WTC11 (cell line): ENCODE results near the gene POLR2L. TPM values are rescaled to one million over a fixed set of nuclear protein-coding genes. Genes with fewer than 3 reads are reported as not detected.

Experiments used
- ATAC-seq: fragments of 200-7000 bp; cut with Tn5 transposase; 2 replicates; pipeline ENCODE4 v1.10.0; 2021; ENCODE audit warnings: mild to moderate bottlenecking, moderate library complexity
- CTCF ChIA-PET: fragments of 300-600 bp; sonication (Branson Sonifier 250); formaldehyde crosslinking; loops from one replicate; lab custom pipeline; 2021; ENCODE audit warnings: antibody characterized with exemption; lab: Charles Lee
- POLR2A ChIA-PET: fragments of 350-600 bp; sonication (Branson Sonifier 250); formaldehyde crosslinking; loops from one replicate; lab custom pipeline; 2021; ENCODE audit warnings: antibody characterized with exemption; lab: Charles Lee
- DNase-seq: peaks from one replicate; pipeline ENCODE4 v3.0.0; 2021; ENCODE audit warnings: low spot score
- H3K27ac Mint-ChIP-seq: 2 replicates; pipeline ENCODE4 v1.8.0; 2021; ENCODE audit warnings: mixed read lengths
- H3K27me3 Mint-ChIP-seq: 2 replicates; pipeline ENCODE4 v1.8.0; 2021; ENCODE audit warnings: low read depth, mild to moderate bottlenecking, moderate library complexity, mixed read lengths
- H3K36me3 Mint-ChIP-seq: 2 replicates; pipeline ENCODE4 v1.8.0; 2021; ENCODE audit warnings: mixed read lengths
- H3K4me1 Mint-ChIP-seq: 2 replicates; pipeline ENCODE4 v1.8.0; 2022; ENCODE audit warnings: mixed read lengths
- H3K4me3 Mint-ChIP-seq: 2 replicates; pipeline ENCODE4 v1.8.0; 2021; ENCODE audit warnings: mild to moderate bottlenecking, moderate library complexity, mixed read lengths
- H3K9me3 Mint-ChIP-seq: 2 replicates; pipeline ENCODE4 v1.8.0; 2021; ENCODE audit warnings: mixed read lengths
- CREB1 ChIP-seq: sonication (generic); formaldehyde crosslinking; IDR thresholded peaks from 2 replicates; pipeline ENCODE4 v1.8.0; 2023; ENCODE audit warnings: mild to moderate bottlenecking, missing genetic modification reagents
- CREM ChIP-seq: sonication (generic); formaldehyde crosslinking; IDR thresholded peaks from 2 replicates; pipeline ENCODE4 v1.8.1; 2022; ENCODE audit warnings: mild to moderate bottlenecking, missing genetic modification reagents, moderate library complexity
- ESRRA ChIP-seq: sonication (generic); formaldehyde crosslinking; IDR thresholded peaks from 2 replicates; pipeline ENCODE4 v1.8.1; 2022; ENCODE audit warnings: mild to moderate bottlenecking, missing genetic modification reagents, borderline replicate concordance
- FOXJ3 ChIP-seq: sonication (generic); formaldehyde crosslinking; IDR thresholded peaks from 2 replicates; pipeline ENCODE4 v1.9.0; 2021; ENCODE audit warnings: missing genetic modification reagents, mild to moderate bottlenecking, borderline replicate concordance
- MXD4 ChIP-seq: fragments of 250-450 bp; sonication (Bioruptor Pico); IDR thresholded peaks from 2 replicates; pipeline ENCODE4 v1.8.0; 2021; ENCODE audit warnings: mild to moderate bottlenecking, moderate library complexity, borderline replicate concordance
- NFATC4 ChIP-seq: fragments of 250-450 bp; sonication (Bioruptor Pico); IDR thresholded peaks from 2 replicates; pipeline ENCODE4 v1.9.0; 2021; ENCODE audit warnings: mild to moderate bottlenecking
- NFE2L1 ChIP-seq: sonication (generic); formaldehyde crosslinking; IDR thresholded peaks from 2 replicates; pipeline ENCODE4 v1.8.1; 2023; ENCODE audit warnings: missing genetic modification reagents
- NR1H2 ChIP-seq: sonication (generic); formaldehyde crosslinking; IDR thresholded peaks from 2 replicates; pipeline ENCODE4 v1.9.0; 2021; ENCODE audit warnings: mild to moderate bottlenecking, moderate library complexity, missing genetic modification reagents
- SMAD3 ChIP-seq: sonication (generic); formaldehyde crosslinking; IDR thresholded peaks from 2 replicates; pipeline ENCODE4 v1.8.0; 2022; ENCODE audit warnings: missing genetic modification reagents, mild to moderate bottlenecking, borderline replicate concordance
- TCF7 ChIP-seq: sonication (generic); formaldehyde crosslinking; IDR thresholded peaks from 2 replicates; pipeline ENCODE4 v1.8.0; 2022; ENCODE audit warnings: mild to moderate bottlenecking, low read depth, missing genetic modification reagents, moderate library complexity
- ZNF219 ChIP-seq: sonication (generic); formaldehyde crosslinking; IDR thresholded peaks from 2 replicates; pipeline ENCODE4 v1.8.0; 2023; ENCODE audit warnings: missing genetic modification reagents, mild to moderate bottlenecking, borderline replicate concordance
- ZNF263 ChIP-seq: sonication (generic); formaldehyde crosslinking; IDR thresholded peaks from 2 replicates; pipeline ENCODE4 v1.8.1; 2022; ENCODE audit warnings: low read depth, mild to moderate bottlenecking, moderate library complexity, missing genetic modification reagents
- ZNF396 ChIP-seq: fragments of 250-450 bp; sonication (Bioruptor Pico); IDR thresholded peaks from 2 replicates; pipeline ENCODE4 v1.8.0; 2021; ENCODE audit warnings: mild to moderate bottlenecking, moderate library complexity, borderline replicate concordance
- total RNA-seq: library from RNA; stranded (reverse); gene quantifications from 3 replicates; pipeline ENCODE4 v1.2.3, GENCODE V29; 2021
- TF ChIP-seq, protein P1 (sequence below): sonication (generic); formaldehyde crosslinking; conservative IDR thresholded peaks from 2 replicates; pipeline ENCODE4 v1.8.1; 2023; ENCODE audit warnings: mild to moderate bottlenecking, low read depth, missing genetic modification reagents, moderate library complexity
- TF ChIP-seq, protein P2 (sequence below): sonication (generic); formaldehyde crosslinking; IDR thresholded peaks from 2 replicates; pipeline ENCODE4 v1.8.1; 2022; ENCODE audit warnings: low read depth, missing genetic modification reagents, borderline replicate concordance
- TF ChIP-seq, protein P3 (sequence below): sonication (generic); formaldehyde crosslinking; IDR thresholded peaks from 2 replicates; pipeline ENCODE4 v1.8.0; 2022; ENCODE audit warnings: mild to moderate bottlenecking, missing genetic modification reagents
- TF ChIP-seq, protein P4 (sequence below): sonication (generic); formaldehyde crosslinking; conservative IDR thresholded peaks from 2 replicates; pipeline ENCODE4 v1.8.1; 2022; ENCODE audit warnings: mild to moderate bottlenecking, missing genetic modification reagents
- TF ChIP-seq, protein P5 (sequence below): fragments of 250-450 bp; sonication (Bioruptor Pico); IDR thresholded peaks from 2 replicates; pipeline ENCODE4 v1.9.0; 2021; ENCODE audit warnings: moderate library complexity, mild to moderate bottlenecking, inconsistent platforms, borderline replicate concordance

The POLR2L gene
- total RNA-seq, 1 experiment from 2014 or later = 152 TPM

DNA sequence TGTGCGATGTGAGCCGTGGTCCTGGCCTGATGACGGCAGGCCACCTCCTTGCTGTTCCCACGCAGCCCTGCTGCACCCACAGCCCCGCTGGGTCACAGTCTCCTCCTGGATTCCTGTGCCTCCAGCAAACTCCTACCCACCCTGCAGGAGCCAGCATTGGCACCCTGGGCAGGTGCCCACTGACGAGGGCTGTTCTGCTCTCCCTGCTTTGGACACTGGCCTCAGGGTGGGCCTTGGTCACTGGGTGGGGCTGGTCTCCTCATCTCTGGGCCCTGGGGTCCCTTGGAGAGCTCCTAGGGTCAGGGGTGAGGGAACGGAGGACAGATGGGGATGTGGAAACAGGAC, 13.0 kb upstream of the POLR2L start:
- Mint-ChIP-seq H3K9me3 (no peaks in the 10 kb centered on the region), H3K27me3 (peaks cover 3% of the 10 kb centered on the region; the same call in 1 of the 2 replicates), H3K4me1 (peaks cover 25% of the 10 kb centered on the region), H3K36me3 (no peaks in the 10 kb centered on the region), H3K4me3 (no peak overlapping the region), H3K27ac (no peak overlapping the region)
- no peak for ATAC-seq
- no peak for DNase-seq
- ChIA-PET POLR2A (no interaction called here), CTCF (interaction anchor here (1.0 to 2.8 kb wide), 2 partner anchors 12 to 43 kb away, joined by 3 to 14 read pairs; partner anchors contain the start of genes POLR2L and TSPAN4)
- TF ChIP-seq ZNF219 (CRISPR knock-in tag) (no peak), ZNF263 (no peak), NR1H2 (CRISPR knock-in tag) (no peak), NFATC4 (no peak), FOXJ3 (CRISPR knock-in tag) (no peak), SMAD3 (CRISPR knock-in tag) (no peak)
- TF ChIP-seq, protein P1, sequence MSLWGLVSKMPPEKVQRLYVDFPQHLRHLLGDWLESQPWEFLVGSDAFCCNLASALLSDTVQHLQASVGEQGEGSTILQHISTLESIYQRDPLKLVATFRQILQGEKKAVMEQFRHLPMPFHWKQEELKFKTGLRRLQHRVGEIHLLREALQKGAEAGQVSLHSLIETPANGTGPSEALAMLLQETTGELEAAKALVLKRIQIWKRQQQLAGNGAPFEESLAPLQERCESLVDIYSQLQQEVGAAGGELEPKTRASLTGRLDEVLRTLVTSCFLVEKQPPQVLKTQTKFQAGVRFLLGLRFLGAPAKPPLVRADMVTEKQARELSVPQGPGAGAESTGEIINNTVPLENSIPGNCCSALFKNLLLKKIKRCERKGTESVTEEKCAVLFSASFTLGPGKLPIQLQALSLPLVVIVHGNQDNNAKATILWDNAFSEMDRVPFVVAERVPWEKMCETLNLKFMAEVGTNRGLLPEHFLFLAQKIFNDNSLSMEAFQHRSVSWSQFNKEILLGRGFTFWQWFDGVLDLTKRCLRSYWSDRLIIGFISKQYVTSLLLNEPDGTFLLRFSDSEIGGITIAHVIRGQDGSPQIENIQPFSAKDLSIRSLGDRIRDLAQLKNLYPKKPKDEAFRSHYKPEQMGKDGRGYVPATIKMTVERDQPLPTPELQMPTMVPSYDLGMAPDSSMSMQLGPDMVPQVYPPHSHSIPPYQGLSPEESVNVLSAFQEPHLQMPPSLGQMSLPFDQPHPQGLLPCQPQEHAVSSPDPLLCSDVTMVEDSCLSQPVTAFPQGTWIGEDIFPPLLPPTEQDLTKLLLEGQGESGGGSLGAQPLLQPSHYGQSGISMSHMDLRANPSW (CRISPR knock-in tag) = no peak
- TF ChIP-seq, protein P2, sequence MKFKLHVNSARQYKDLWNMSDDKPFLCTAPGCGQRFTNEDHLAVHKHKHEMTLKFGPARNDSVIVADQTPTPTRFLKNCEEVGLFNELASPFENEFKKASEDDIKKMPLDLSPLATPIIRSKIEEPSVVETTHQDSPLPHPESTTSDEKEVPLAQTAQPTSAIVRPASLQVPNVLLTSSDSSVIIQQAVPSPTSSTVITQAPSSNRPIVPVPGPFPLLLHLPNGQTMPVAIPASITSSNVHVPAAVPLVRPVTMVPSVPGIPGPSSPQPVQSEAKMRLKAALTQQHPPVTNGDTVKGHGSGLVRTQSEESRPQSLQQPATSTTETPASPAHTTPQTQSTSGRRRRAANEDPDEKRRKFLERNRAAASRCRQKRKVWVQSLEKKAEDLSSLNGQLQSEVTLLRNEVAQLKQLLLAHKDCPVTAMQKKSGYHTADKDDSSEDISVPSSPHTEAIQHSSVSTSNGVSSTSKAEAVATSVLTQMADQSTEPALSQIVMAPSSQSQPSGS = no peak
- TF ChIP-seq, protein P3, sequence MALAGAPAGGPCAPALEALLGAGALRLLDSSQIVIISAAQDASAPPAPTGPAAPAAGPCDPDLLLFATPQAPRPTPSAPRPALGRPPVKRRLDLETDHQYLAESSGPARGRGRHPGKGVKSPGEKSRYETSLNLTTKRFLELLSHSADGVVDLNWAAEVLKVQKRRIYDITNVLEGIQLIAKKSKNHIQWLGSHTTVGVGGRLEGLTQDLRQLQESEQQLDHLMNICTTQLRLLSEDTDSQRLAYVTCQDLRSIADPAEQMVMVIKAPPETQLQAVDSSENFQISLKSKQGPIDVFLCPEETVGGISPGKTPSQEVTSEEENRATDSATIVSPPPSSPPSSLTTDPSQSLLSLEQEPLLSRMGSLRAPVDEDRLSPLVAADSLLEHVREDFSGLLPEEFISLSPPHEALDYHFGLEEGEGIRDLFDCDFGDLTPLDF = no peak
- TF ChIP-seq, protein P4, sequence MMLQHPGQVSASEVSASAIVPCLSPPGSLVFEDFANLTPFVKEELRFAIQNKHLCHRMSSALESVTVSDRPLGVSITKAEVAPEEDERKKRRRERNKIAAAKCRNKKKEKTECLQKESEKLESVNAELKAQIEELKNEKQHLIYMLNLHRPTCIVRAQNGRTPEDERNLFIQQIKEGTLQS (CRISPR knock-in tag) = no peak
- TF ChIP-seq, protein P5, sequence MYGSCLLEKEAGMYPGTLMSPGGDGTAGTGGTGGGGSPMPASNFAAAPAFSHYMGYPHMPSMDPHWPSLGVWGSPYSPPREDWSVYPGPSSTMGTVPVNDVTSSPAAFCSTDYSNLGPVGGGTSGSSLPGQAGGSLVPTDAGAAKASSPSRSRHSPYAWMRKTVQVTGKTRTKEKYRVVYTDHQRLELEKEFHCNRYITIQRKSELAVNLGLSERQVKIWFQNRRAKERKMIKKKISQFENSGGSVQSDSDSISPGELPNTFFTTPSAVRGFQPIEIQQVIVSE (CRISPR knock-in tag) = no peak

DNA sequence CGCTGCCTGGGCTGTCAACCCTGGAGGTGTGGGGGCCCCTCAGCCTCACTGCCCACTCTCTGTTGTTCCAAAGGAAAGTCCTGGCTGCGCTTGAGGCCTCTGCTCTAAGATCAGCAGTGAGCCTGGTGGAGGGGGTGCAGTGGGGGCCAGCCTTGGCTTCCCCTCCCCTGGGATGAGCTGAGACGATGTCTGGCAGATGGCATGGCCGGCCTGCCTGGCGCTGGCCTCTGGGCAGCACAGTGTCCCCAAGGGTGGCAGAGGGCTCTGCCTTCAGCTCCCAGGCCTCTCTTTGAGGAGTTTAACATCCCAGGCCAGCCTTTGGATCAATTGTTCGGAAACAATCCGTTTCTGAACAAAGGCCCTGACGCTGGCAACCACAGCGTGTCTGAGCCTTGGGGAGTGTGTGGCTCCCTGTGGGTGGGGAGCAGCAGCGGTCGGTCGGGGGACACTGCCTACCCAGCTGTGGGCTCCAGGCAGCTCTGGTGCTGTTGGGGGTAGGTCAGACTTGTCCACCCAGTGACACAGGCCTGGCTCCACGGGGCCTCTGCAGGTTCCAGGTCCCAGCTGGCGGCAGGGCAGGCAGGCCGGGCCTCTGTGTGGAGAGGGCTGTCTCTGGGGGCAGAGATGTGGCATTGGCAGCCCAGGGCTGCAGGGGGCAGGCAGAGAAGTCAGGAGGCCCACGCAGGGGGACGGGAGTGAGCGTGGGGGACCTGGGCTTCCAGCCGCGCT, 12.4 kb upstream of the POLR2L start:
- Mint-ChIP-seq H3K36me3 (no peaks in the 10 kb centered on the region), H3K9me3 (no peaks in the 10 kb centered on the region), H3K4me3 (no peak overlapping the region), H3K27me3 (no peaks in the 10 kb centered on the region; the same call in 1 of the 2 replicates), H3K4me1 (peaks cover 25% of the 10 kb centered on the region), H3K27ac (no peak overlapping the region)
- CTCF ChIA-PET = interaction anchor here (1.6 to 2.8 kb wide), 2 partner anchors 11 to 43 kb away, joined by 6 to 14 read pairs; partner anchors contain the start of genes POLR2L and TSPAN4
- no peak for ATAC-seq
- no peak for TF ChIP-seq CREM (CRISPR knock-in tag)
- no peak for TF ChIP-seq ESRRA (CRISPR knock-in tag)
- no peak for TF ChIP-seq MXD4 (CRISPR knock-in tag)
- TF ChIP-seq ZNF396 (CRISPR knock-in tag) = no peak
- TF ChIP-seq TCF7 (CRISPR knock-in tag) = no peak
- no peak for TF ChIP-seq NFE2L1
- TF ChIP-seq, protein P1 (CRISPR knock-in tag) = no peak
- TF ChIP-seq CREB1 = no peak
- DNase-seq = no peak
- POLR2A ChIA-PET = no interaction called here
